K562 (cell line): ENCODE results near the gene PRSS8. TPM values are rescaled to one million over a fixed set of nuclear protein-coding genes. Genes with fewer than 3 reads are reported as not detected.
A peak's percentile ranks its signal among the peaks of the same experiment; 100 is the strongest.

Experiments
- ATAC-seq: fragments of 200-7000 bp; cut with Tn5 transposase; 3 replicates; pipeline ENCODE4 v1.9.1; 2020; ENCODE audit warnings: moderate library complexity
- BruUV-seq: library from RNA; stranded (reverse); fragments of 400-500 nt; replicated peaks from 2 replicates; lab custom pipeline; 2021; lab: Mats Ljungman, UMichigan
- CTCF ChIA-PET: fragments of 300-600 bp; formaldehyde crosslinking; extraction: SDS; loops from one replicate; lab custom pipeline; 2021; ENCODE audit warnings: low intra/inter-chr PET ratio; lab: Yijun Ruan, JAX
- POLR2A ChIA-PET: fragments of 300-600, 350-650 bp; sonication (Branson Sonifier 250); formaldehyde crosslinking; extraction: SDS; loops from one replicate; lab custom pipeline; 2021; ENCODE audit warnings: antibody characterized with exemption, inconsistent platforms; lab: Yijun Ruan, JAX
- DNase-seq, 4 experiments: peaks; one replicate each; pipeline versions ENCODE4 v3.0.0 to v3.0.0-alpha.2; 2011 to 2018; ENCODE audit warnings: low spot score in 3 of 4, mixed read lengths in 3 of 4; ENCODE audit errors: extremely low read depth in 1 of 4
- FAIRE-seq: peaks from 2 replicates; lab custom pipeline; 2011; peaks lifted over from hg19 to GRCh38; lab: Jason Lieb, UNC
- H2AFZ ChIP-seq: 2 replicates; pipeline ENCODE4 v1.6.0; 2011; ENCODE audit warnings: low read depth, low read length, control low read depth, inconsistent platforms
- H3K27ac ChIP-seq: fragments of 200-600 bp; 3 replicates; pipeline ENCODE4 v1.8.0; 2011; ENCODE audit warnings: low read depth, mild to moderate bottlenecking, control low read depth, inconsistent platforms, low read length, moderate library complexity, mixed read lengths; ENCODE audit errors: extremely low read depth
- H3K27me3 ChIP-seq, 2 experiments: fragments of 300-600 bp in 1 of 2; 2 replicates in 1 of 2; 3 replicates in 1 of 2; pipeline versions ENCODE4 v1.6.0 to v1.8.0; 2011; ENCODE audit warnings: inconsistent platforms in 2 of 2, low read length in 2 of 2, mild to moderate bottlenecking in 1 of 2, mixed read lengths in 1 of 2, moderate library complexity in 1 of 2; ENCODE audit not compliant: control insufficient read depth in 2 of 2, insufficient read depth in 2 of 2
- H3K36me3 ChIP-seq: fragments of 300-600 bp; 3 replicates; pipeline ENCODE4 v1.8.0; 2011; ENCODE audit warnings: mild to moderate bottlenecking, low read length, inconsistent platforms; ENCODE audit not compliant: control insufficient read depth, insufficient read depth
- H3K4me1 ChIP-seq, 2 experiments: fragments of 200-600 bp in 1 of 2; replicated peaks in 1 of 2; 2 replicates in 1 of 2; 3 replicates in 1 of 2; pipeline versions ENCODE4 v1.5.1 to v1.8.0; 2011; ENCODE audit warnings: inconsistent platforms in 2 of 2, low read length in 2 of 2, mild to moderate bottlenecking in 1 of 2, mixed read lengths in 1 of 2, moderate library complexity in 1 of 2; ENCODE audit not compliant: control insufficient read depth in 2 of 2, insufficient read depth in 2 of 2
- H3K4me2 ChIP-seq: 2 replicates; pipeline ENCODE4 v1.6.1; 2011; ENCODE audit warnings: low read length, control low read depth, inconsistent platforms, mixed read lengths; ENCODE audit not compliant: insufficient read depth
- H3K4me3 ChIP-seq: fragments of 200-600 bp; sonication (generic), shearing (Covaris generic); 2 replicates; pipeline ENCODE4 v1.5.1; 2016; ENCODE audit warnings: control low read depth, inconsistent platforms
- H3K79me2 ChIP-seq: fragments of 200-600 bp; 3 replicates; pipeline ENCODE4 v1.8.0; 2011; ENCODE audit warnings: low read length, inconsistent platforms; ENCODE audit not compliant: control insufficient read depth, insufficient read depth
- H3K9ac ChIP-seq, 2 experiments: 2 replicates each; pipeline versions ENCODE4 v1.6.0 to v1.6.1; 2011; ENCODE audit warnings: low read depth in 2 of 2, low read length in 2 of 2, control low read depth in 1 of 2, inconsistent platforms in 1 of 2, mild to moderate bottlenecking in 1 of 2, mixed read lengths in 1 of 2; ENCODE audit not compliant: insufficient read depth in 1 of 2
- H3K9me1 ChIP-seq: one replicate; pipeline ENCODE4 v1.6.0; 2011; ENCODE audit warnings: inconsistent platforms, mild to moderate bottlenecking, low read length, moderate library complexity; ENCODE audit not compliant: control insufficient read depth, insufficient read depth
- H3K9me3 ChIP-seq: replicated peaks from 2 replicates; pipeline ENCODE4 v1.5.1; 2011; ENCODE audit warnings: low read depth, low read length, inconsistent platforms; ENCODE audit not compliant: control insufficient read depth, insufficient read depth
- H4K20me1 ChIP-seq: replicated peaks from 2 replicates; pipeline ENCODE4 v1.6.1; 2011; ENCODE audit warnings: low read length, inconsistent platforms, mixed read lengths; ENCODE audit not compliant: control insufficient read depth, insufficient read depth
- BCOR ChIP-seq: fragments of 450-650 bp; IDR thresholded peaks from 2 replicates; pipeline ENCODE4 v1.6.1; 2016
- BRD4 ChIP-seq: fragments of 200-600 bp; sonication (generic); IDR thresholded peaks from 2 replicates; pipeline ENCODE4 v1.6.1; 2017; ENCODE audit warnings: inconsistent platforms
- CCNT2 ChIP-seq: IDR thresholded peaks from 2 replicates; pipeline ENCODE4 v1.6.1; 2011; ENCODE audit warnings: borderline replicate concordance, low read depth, mild to moderate bottlenecking, moderate library complexity, mixed read lengths, low read length; ENCODE audit not compliant: insufficient read length; ENCODE audit errors: extremely low read depth
- CHD4 ChIP-seq: fragments of 200-600 bp; sonication (generic); IDR thresholded peaks from 3 replicates; pipeline ENCODE4 v1.6.1; 2012; ENCODE audit warnings: low read depth, mild to moderate bottlenecking, mixed read lengths, low read length, inconsistent platforms; ENCODE audit not compliant: insufficient read depth, insufficient replicate concordance, poor library complexity, severe bottlenecking
- CREM ChIP-seq: IDR thresholded peaks from 2 replicates; pipeline ENCODE4 v1.6.1; 2014; ENCODE audit warnings: antibody characterized with exemption, low read depth
- DMBX1 ChIP-seq: fragments of 250-450 bp; sonication (Bioruptor Pico); IDR thresholded peaks from 2 replicates; pipeline ENCODE4 v1.8.0; 2022; ENCODE audit warnings: inconsistent platforms, mild to moderate bottlenecking, moderate library complexity, borderline replicate concordance
- ETV5 ChIP-seq: sonication (generic); formaldehyde crosslinking; IDR thresholded peaks from 2 replicates; pipeline ENCODE4 v1.4.0; 2020; ENCODE audit warnings: low read depth, mild to moderate bottlenecking, missing genetic modification reagents
- GABPA ChIP-seq: fragments of 200-800 bp; sonication (Bioruptor generic); conservative IDR thresholded peaks from 2 replicates; pipeline ENCODE4 v1.6.1; 2016; ENCODE audit warnings: low read depth, missing genetic modification characterization, missing compliant biosample characterization
- MCM3 ChIP-seq: fragments of 450-650 bp; IDR thresholded peaks from 2 replicates; pipeline ENCODE4 v1.6.1; 2016
- RBM14 ChIP-seq: fragments of 200-400 bp; formaldehyde crosslinking; IDR thresholded peaks from 2 replicates; pipeline ENCODE4 v1.6.1; 2018; ENCODE audit warnings: low read depth, mild to moderate bottlenecking, low read length, moderate library complexity, borderline replicate concordance; ENCODE audit not compliant: insufficient read depth
- SAP30 ChIP-seq: fragments of 200-600 bp; sonication (generic); IDR thresholded peaks from 2 replicates; pipeline ENCODE4 v1.6.1; 2012; ENCODE audit warnings: borderline replicate concordance, low read depth, mild to moderate bottlenecking, moderate library complexity, low read length, control low read depth, inconsistent platforms; ENCODE audit not compliant: insufficient read depth, poor library complexity, severe bottlenecking
- TGIF2 ChIP-seq: sonication (generic); formaldehyde crosslinking; IDR thresholded peaks from 2 replicates; pipeline ENCODE4 v1.8.1; 2022; ENCODE audit warnings: mild to moderate bottlenecking, missing genetic modification reagents, moderate library complexity
- ZNF146 ChIP-seq: IDR thresholded peaks from one replicate; pipeline ENCODE4 v1.6.1; 2018; ENCODE audit warnings: missing compliant biosample characterization; ENCODE audit not compliant: unreplicated experiment
- ZNF212 ChIP-seq: fragments of 450-650 bp; formaldehyde crosslinking; IDR thresholded peaks from 2 replicates; pipeline ENCODE4 v1.4.0; 2020; ENCODE audit warnings: mild to moderate bottlenecking
- ZNF24 ChIP-seq: fragments of 450-650 bp; IDR thresholded peaks from 2 replicates; pipeline ENCODE4 v1.6.1; 2016
- ZNF311 ChIP-seq: fragments of 250-450 bp; sonication (Bioruptor Pico); IDR thresholded peaks from 2 replicates; pipeline ENCODE4 v1.4.0; 2020; ENCODE audit warnings: mild to moderate bottlenecking, moderate library complexity
- ZNF644 ChIP-seq: fragments of 200-800 bp; sonication (Bioruptor generic); IDR thresholded peaks from 2 replicates; pipeline ENCODE4 v1.6.1; 2016; ENCODE audit warnings: low read depth, missing genetic modification characterization, missing compliant biosample characterization
- ZNF766 ChIP-seq: fragments of 200-800 bp; sonication (Bioruptor generic); conservative IDR thresholded peaks from 2 replicates; pipeline ENCODE4 v1.6.1; 2016; ENCODE audit warnings: missing genetic modification characterization, missing compliant biosample characterization
- ZNF785 ChIP-seq: fragments of 250-450 bp; sonication (Bioruptor Pico); IDR thresholded peaks from 2 replicates; pipeline ENCODE4 v1.4.0; 2020; ENCODE audit warnings: mild to moderate bottlenecking
- WGBS: fragments of 100-300 bp; shearing (Covaris generic); methylation state at CpG from one replicate; pipeline ENCODE4 v1.1.6; 2016; ENCODE audit warnings: low coverage, mixed read lengths; ENCODE audit not compliant: insufficient coverage; ENCODE audit errors: missing lambda C conversion rate; 5-methylcytosine and 5-hydroxymethylcytosine counted together
- in situ Hi-C: fragments of 300-500 bp; cut with MboI; formaldehyde crosslinking; loops from 4 replicates; pipeline ENCODE4 v1.15.0; 2018; ENCODE audit warnings: inconsistent platforms, mixed read lengths
- intact Hi-C: fragments of 100-400 bp; cut with micrococcal nuclease; formaldehyde crosslinking; loops from 2 replicates; pipeline ENCODE4 v1.14.2; 2022
- polyA plus RNA-seq, 8 experiments: library from polyadenylated mRNA; depleted of rRNA in 4 of 8; stranded (reverse) in 5 of 8; unstranded in 3 of 8; fragments of >200 nt; fragmentation: Nextera tagmentation in 2 of 8; fragmentation: Illumina TruSeq in 1 of 8; extraction: Ambion mirVana in 2 of 8; extraction: Trizol in 1 of 8; gene quantifications; 2 replicates each; pipeline versions ENCODE4 v1.2.1 to v1.2.3, GENCODE V29; 2011 to 2014; ENCODE audit warnings: inconsistent platforms in 1 of 8, missing spikeins in 1 of 8
- total RNA-seq, 7 experiments: library from RNA; depleted of rRNA in 6 of 7; stranded (reverse); fragments of >200 nt in 6 of 7; fragmentation: Illumina TruSeq in 2 of 7; extraction: Trizol in 2 of 7; gene quantifications; 2 replicates each; pipeline versions ENCODE4 v1.2.1 to v1.2.3, GENCODE V29; 2011 to 2021; ENCODE audit warnings: low replicate concordance in 1 of 7
- TF ChIP-seq, protein P1 (sequence below): fragments of 250-450 bp; sonication (Bioruptor Pico); IDR thresholded peaks from 2 replicates; pipeline ENCODE4 v1.5.0; 2021
- TF ChIP-seq, protein P2 (sequence below): fragments of 450-650 bp; conservative IDR thresholded peaks from 2 replicates; pipeline ENCODE4 v1.6.1; 2016; ENCODE audit warnings: missing genetic modification characterization, low read depth, mild to moderate bottlenecking, missing compliant biosample characterization, moderate library complexity

PRSS8 gene
- total and polyA plus RNA-seq, 9 of the 15 experiments (the other 6 are each of a cell fraction or from before 2014, with no cell fraction given) = 0.25 to 3.9 (median 1.3) TPM; not detected in 1

DNA sequence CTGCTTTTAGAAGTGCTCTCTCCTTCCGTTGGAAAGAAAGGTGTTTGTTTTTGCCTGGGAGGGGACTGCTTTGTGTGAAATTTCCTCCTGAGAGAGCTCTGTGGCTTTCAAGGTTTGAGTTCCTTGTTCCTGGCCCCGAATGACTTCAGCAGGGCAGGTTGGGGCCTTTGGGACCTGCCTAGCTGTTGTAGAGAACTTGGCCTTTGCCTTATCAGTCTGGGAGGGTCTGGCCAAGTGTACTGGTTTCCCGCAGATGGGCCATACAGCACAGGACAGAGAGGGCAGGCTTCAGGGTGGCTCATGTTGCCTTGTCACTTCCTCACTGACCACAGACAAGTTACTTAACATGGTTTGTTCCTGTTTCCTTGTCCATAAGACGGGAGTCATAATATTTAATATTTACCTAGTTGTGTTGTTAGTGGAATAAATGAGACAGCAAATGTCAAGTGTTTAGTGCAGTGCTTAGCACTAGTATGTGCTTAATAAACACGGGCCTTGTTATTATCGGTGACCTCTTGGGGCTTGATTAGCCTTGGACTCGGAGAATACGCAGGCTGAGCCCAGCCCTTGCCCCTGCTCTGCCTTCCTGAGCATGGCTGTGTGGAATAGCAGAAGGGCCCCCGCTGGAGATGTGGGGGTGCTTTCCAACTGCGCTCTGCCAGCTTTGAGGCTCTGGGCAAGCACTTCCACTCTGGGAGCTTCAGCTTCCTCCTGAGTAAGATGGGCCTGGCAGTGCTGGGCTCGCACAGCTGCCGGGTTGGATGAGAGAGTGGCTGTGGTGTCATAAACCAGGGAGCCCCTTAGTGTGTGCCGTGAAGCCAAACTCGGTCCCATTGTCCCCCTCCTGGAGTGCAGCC is 6.6 kb downstream of the PRSS8 start:
- BruUV-seq = no TSS peak
- Histone ChIP-seq H4K20me1 (no peaks in the 10 kb centered on the region), H3K36me3 (peaks cover 67% of the 10 kb centered on the region; the same call in 2 of the 3 replicates), H3K9me1 (no peaks in the 10 kb centered on the region), H2AFZ (peak overlapping the region; percentile 35), H3K27me3 (no peaks in the 10 kb centered on the region), H3K9ac (peak overlapping the region; percentile 63 to 87), H3K27ac (peak overlapping the region; percentile 90), H3K9me3 (no peaks in the 10 kb centered on the region), H3K79me2 (no peaks in the 10 kb centered on the region), H3K4me2 (peak overlapping the region; percentile 39; the same call in 1 of the 2 replicates), H3K4me3 (no peak overlapping the region), H3K4me1 (peaks cover 27 to 69% of the 10 kb centered on the region in 2 experiments)
- in situ Hi-C loops (no loop called here), intact Hi-C loops (no loop called here)
- FAIRE-seq = peak; percentile 99
- peak; percentile 51 to 87 (median 68) for DNase-seq
- ChIA-PET CTCF (no interaction called here), POLR2A (interaction anchor here (0.8 to 5.0 kb wide), 10 partner anchors 8 to 51 kb away, joined by 3 to 44 read pairs (median 4); partner anchors contain the start of genes FUS and KAT8)
- 45% methylated on average over 14 of the region's 14 CpGs for WGBS
- peak; percentile 88 for ATAC-seq
- TF ChIP-seq ETV5 (CRISPR knock-in tag) = peak; percentile 87
- TF ChIP-seq ZNF785 (CRISPR knock-in tag) = no peak
- TF ChIP-seq TGIF2 (CRISPR knock-in tag) = no peak
- no peak for TF ChIP-seq ZNF311 (CRISPR knock-in tag)
- no peak for TF ChIP-seq ZNF146 (CRISPR knock-in tag)
- TF ChIP-seq CHD4 = no peak
- TF ChIP-seq ZNF766 (CRISPR knock-in tag) = peak; percentile 72
- TF ChIP-seq ZNF212 = no peak
- no peak for TF ChIP-seq BCOR
- no peak for TF ChIP-seq SAP30
- TF ChIP-seq DMBX1 (CRISPR knock-in tag) = peak; percentile 49; the same call in 1 of the 2 replicates
- TF ChIP-seq CCNT2 = peak; percentile 34
- TF ChIP-seq, protein P1, sequence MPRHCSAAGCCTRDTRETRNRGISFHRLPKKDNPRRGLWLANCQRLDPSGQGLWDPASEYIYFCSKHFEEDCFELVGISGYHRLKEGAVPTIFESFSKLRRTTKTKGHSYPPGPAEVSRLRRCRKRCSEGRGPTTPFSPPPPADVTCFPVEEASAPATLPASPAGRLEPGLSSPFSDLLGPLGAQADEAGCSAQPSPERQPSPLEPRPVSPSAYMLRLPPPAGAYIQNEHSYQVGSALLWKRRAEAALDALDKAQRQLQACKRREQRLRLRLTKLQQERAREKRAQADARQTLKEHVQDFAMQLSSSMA (CRISPR knock-in tag) = no peak
- TF ChIP-seq CREM = peak; percentile 72
- TF ChIP-seq MCM3 = no peak
- 0 out of 2 replicates have a peak, but pooled peaks have one; percentile 24 for TF ChIP-seq ZNF644 (tag)
- no peak for TF ChIP-seq BRD4
- no peak for TF ChIP-seq RBM14
- TF ChIP-seq, protein P2, sequence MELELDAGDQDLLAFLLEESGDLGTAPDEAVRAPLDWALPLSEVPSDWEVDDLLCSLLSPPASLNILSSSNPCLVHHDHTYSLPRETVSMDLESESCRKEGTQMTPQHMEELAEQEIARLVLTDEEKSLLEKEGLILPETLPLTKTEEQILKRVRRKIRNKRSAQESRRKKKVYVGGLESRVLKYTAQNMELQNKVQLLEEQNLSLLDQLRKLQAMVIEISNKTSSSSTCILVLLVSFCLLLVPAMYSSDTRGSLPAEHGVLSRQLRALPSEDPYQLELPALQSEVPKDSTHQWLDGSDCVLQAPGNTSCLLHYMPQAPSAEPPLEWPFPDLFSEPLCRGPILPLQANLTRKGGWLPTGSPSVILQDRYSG (tag) = no peak
- peak; percentile 68 for TF ChIP-seq GABPA (tag)
- TF ChIP-seq ZNF24 = no peak
